Measurements from ENCODE around the gene PHLDA2. TPM values are rescaled to one million over a fixed set of nuclear protein-coding genes. Genes with fewer than 3 reads are reported as not detected.

Gene PHLDA2
- total RNA-seq, 4 donors from 2014 or later, result 7.0 to 26.4 (median 18.2) TPM

- no peaks in the 10 kb centered on the region for H3K36me3 ChIP-seq
- no peak for DNase-seq (ENCODE audit: low spot score in 2 of 2)
- no peak overlapping the region for H3K4me3 ChIP-seq
- no peak overlapping the region for H3K27ac ChIP-seq
- no peak for TF ChIP-seq POLR2A (IDR thresholded peaks at IDR 0.05)
- TF ChIP-seq EP300 (IDR thresholded peaks at IDR 0.05), result no peak
- TF ChIP-seq, protein P1, sequence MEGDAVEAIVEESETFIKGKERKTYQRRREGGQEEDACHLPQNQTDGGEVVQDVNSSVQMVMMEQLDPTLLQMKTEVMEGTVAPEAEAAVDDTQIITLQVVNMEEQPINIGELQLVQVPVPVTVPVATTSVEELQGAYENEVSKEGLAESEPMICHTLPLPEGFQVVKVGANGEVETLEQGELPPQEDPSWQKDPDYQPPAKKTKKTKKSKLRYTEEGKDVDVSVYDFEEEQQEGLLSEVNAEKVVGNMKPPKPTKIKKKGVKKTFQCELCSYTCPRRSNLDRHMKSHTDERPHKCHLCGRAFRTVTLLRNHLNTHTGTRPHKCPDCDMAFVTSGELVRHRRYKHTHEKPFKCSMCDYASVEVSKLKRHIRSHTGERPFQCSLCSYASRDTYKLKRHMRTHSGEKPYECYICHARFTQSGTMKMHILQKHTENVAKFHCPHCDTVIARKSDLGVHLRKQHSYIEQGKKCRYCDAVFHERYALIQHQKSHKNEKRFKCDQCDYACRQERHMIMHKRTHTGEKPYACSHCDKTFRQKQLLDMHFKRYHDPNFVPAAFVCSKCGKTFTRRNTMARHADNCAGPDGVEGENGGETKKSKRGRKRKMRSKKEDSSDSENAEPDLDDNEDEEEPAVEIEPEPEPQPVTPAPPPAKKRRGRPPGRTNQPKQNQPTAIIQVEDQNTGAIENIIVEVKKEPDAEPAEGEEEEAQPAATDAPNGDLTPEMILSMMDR (IDR thresholded peaks at IDR 0.05), result no peak
- no peak for TF ChIP-seq POLR2AphosphoS5 (IDR thresholded peaks at IDR 0.05)
- no peaks in the 10 kb centered on the region for H3K9me3 ChIP-seq
- H3K27me3 ChIP-seq, result no peaks in the 10 kb centered on the region
- 76% methylated on average over 5 of the region's 18 CpGs for WGBS
- peaks cover 35% of the 10 kb centered on the region for H3K4me1 ChIP-seq
These were observed 14.6 kb downstream of the PHLDA2 start for GRCh38 chr11:2914455-2915195.

DNA sequence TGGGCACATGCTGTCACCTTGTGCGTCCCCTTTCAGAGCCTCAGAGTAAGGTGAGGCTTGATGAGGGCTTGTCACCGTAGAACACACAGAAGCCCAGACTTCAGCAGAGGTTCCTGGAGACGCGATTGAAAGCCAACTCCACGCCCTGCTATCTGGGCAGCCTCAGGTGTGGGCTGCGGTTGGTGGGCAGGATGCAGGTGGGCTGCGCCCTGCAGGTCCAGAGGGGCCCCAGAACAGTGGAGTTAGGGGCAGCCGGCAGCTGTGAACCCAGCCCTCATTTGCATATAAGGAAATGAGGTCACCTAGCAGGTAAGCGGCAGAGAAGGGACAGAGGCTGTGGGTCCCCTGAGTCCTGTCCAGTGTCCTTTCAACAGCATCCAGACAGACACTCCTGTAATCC lies 15.4 kb downstream of the PHLDA2 start:
- Histone ChIP-seq H3K9me3 (no peaks in the 10 kb centered on the region), H3K36me3 (no peaks in the 10 kb centered on the region), H3K4me3 (no peak overlapping the region), H3K4me1 (peaks cover 40% of the 10 kb centered on the region), H3K27me3 (no peaks in the 10 kb centered on the region), H3K27ac (no peak overlapping the region)
- TF ChIP-seq POLR2AphosphoS5 (IDR thresholded peaks at IDR 0.05) (no peak), POLR2A (IDR thresholded peaks at IDR 0.05) (no peak), EP300 (IDR thresholded peaks at IDR 0.05) (no peak)
- TF ChIP-seq, protein P1 (IDR thresholded peaks at IDR 0.05), result no peak
- 85% methylated on average over 4 of the region's 9 CpGs for WGBS
- DNase-seq (ENCODE audit: low spot score in 2 of 2), result no peak

DNA sequence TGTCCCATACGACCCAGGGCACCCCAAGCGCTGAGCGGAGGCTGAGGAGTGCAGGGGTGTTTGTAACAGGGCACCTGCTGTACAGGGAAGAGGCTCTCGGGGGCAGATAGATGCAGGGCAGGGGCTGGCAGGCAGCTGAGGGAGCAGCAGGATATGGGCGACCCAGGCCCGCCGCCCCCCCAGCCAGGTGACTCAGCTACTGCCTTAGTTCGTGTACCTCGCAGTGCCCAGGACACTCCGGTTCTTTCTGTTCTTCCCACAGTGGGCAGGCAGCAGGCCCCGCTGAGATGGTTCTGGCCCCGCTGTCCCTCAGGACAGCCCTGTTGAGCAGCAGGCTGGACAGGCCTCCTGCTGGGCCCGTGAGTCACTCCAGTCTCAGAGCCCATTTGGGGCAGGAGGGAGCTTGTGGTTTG lies 16.2 kb downstream of the PHLDA2 start:
- WGBS, result 63% methylated on average over 8 of the region's 13 CpGs

GRCh38 chr11:2912498-2912897 lies 16.7 kb downstream of the PHLDA2 start:
- H3K36me3 ChIP-seq, result no peaks in the 10 kb centered on the region
- H3K27ac ChIP-seq, result peak overlapping the region; percentile 81
- H3K9me3 ChIP-seq, result no peaks in the 10 kb centered on the region
- DNase-seq (ENCODE audit: low spot score in 2 of 2), result no peak
- H3K4me1 ChIP-seq, result peaks cover 40% of the 10 kb centered on the region
- H3K4me3 ChIP-seq, result no peak overlapping the region
- no peaks in the 10 kb centered on the region for H3K27me3 ChIP-seq
- TF ChIP-seq POLR2AphosphoS5 (IDR thresholded peaks at IDR 0.05) (peak in 2 of 3 donors; percentile 39 to 44), EP300 (IDR thresholded peaks at IDR 0.05) (no peak)
- WGBS, result 47% methylated on average over 3 of the region's 5 CpGs

More for the DNA sequence above, 16.2 kb downstream of the PHLDA2 start:
- no peak for TF ChIP-seq POLR2AphosphoS5 (IDR thresholded peaks at IDR 0.05)
- Histone ChIP-seq H3K36me3 (no peaks in the 10 kb centered on the region), H3K27ac (peak overlapping the region; percentile 81), H3K27me3 (no peaks in the 10 kb centered on the region), H3K4me3 (no peak overlapping the region), H3K4me1 (peaks cover 40% of the 10 kb centered on the region), H3K9me3 (no peaks in the 10 kb centered on the region)
- no peak for DNase-seq (ENCODE audit: low spot score in 2 of 2)

GRCh38 chr11:2911785-2912391 lies 17.3 kb downstream of the PHLDA2 start:
- Histone ChIP-seq H3K4me1 (peaks cover 40% of the 10 kb centered on the region), H3K4me3 (no peak overlapping the region), H3K27ac (peak overlapping the region; percentile 81), H3K36me3 (no peaks in the 10 kb centered on the region), H3K9me3 (no peaks in the 10 kb centered on the region), H3K27me3 (no peaks in the 10 kb centered on the region)
- WGBS, result 44% methylated on average over 5 of the region's 12 CpGs
- TF ChIP-seq POLR2AphosphoS5 (IDR thresholded peaks at IDR 0.05), result no peak
- TF ChIP-seq, protein P1 (IDR thresholded peaks at IDR 0.05), result no peak
- no peak for TF ChIP-seq EP300 (IDR thresholded peaks at IDR 0.05)
- TF ChIP-seq POLR2A (IDR thresholded peaks at IDR 0.05), result no peak
- DNase-seq (ENCODE audit: low spot score in 2 of 2), result no peak

DNA sequence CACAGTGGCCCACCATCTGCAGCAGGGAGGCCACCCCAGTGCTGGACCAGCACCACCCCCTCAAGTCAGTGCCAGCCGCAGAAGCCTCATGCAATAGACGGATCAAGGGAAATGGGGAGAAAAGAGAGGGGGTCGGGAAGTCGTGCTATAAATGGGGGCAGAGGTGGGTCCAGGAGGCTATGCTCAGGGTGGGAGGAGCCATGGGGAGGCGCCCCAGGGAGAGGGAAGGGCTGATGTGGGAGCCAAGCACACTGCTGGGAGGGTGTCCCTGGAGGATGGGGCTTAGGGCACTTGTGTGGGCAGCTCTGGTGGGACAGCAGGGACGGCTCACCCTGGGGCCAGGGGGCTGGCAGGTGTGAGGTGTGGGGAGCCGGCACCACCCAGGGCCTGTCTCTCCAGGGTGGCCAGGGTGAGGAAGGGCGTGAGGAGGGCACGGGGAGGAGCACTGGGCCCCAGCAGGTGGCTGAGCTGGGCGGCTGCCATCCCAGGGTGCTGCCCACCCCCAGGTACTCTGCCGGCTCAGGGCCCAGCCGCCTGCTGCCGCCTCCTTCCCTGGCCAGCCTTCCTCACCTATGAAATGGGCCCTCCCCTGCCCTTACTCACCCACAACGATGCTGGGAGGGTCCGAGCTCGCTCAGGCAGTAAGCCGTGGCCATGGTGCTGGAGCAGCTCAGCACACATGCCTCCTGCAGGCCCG lies 18.0 kb downstream of the PHLDA2 start:
- Histone ChIP-seq H3K27me3 (no peaks in the 10 kb centered on the region), H3K36me3 (no peaks in the 10 kb centered on the region), H3K4me3 (no peak overlapping the region), H3K27ac (peak overlapping the region; percentile 81), H3K9me3 (no peaks in the 10 kb centered on the region), H3K4me1 (peaks cover 40% of the 10 kb centered on the region)
- 69% methylated on average over 17 of the region's 18 CpGs for WGBS
- no peak for DNase-seq (ENCODE audit: low spot score in 2 of 2)
- TF ChIP-seq, protein P1 (IDR thresholded peaks at IDR 0.05), result no peak
- TF ChIP-seq EP300 (IDR thresholded peaks at IDR 0.05), result no peak
- TF ChIP-seq POLR2AphosphoS5 (IDR thresholded peaks at IDR 0.05), result no peak
- no peak for TF ChIP-seq POLR2A (IDR thresholded peaks at IDR 0.05)

Data from suprapubic skin (tissue), 4 donors.